OCI-LY1 (cell line): Measurements from ENCODE around the gene SDK2.

Source experiments
- CTCF ChIP-seq: fragments of 200-600 bp; sonication (generic), shearing (Covaris generic); IDR thresholded peaks from 2 replicates; pipeline ENCODE4 v1.5.1; 2017; ENCODE audit warnings: mild to moderate bottlenecking, antibody characterized with exemption, low read length, moderate library complexity, mixed read lengths
- EZH2 ChIP-seq: fragments of 200-600 bp; sonication (generic), shearing (Covaris generic); IDR thresholded peaks from 2 replicates; pipeline ENCODE4 v1.8.0; 2017; ENCODE audit warnings: borderline replicate concordance, mixed run types, mild to moderate bottlenecking, antibody characterized with exemption, low read length, moderate library complexity, mixed read lengths

GRCh38 chr17:73400915-73401545, 243.2 kb downstream of the SDK2 start:
- TF ChIP-seq CTCF (no peak), EZH2 (no peak)
